ENCODE data around the gene DNAJC15.

Gene DNAJC15

GRCh38 chr13:43154839-43155238 is 131.5 kb downstream of the DNAJC15 start:
- TF ChIP-seq TAF1 (IDR thresholded peaks at IDR 0.05; ENCODE audit: borderline replicate concordance, insufficient read depth, low read length) (no peak), SIN3A (IDR thresholded peaks at IDR 0.05; ENCODE audit: borderline replicate concordance, insufficient read depth, low read length) (no peak), REST (IDR thresholded peaks at IDR 0.05; ENCODE audit: insufficient read depth in 1 of 2, low read depth in 2 of 2, low read length in 2 of 2) (no peak), POLR2AphosphoS5 (IDR thresholded peaks at IDR 0.05; ENCODE audit: low read depth, low read length) (no peak), FOXP2 (optimal IDR thresholded peaks at IDR 0.05; ENCODE audit: borderline replicate concordance, extremely low read depth, extremely low read length, insufficient read depth) (no peak)

- TF ChIP-seq FOXP2 (optimal IDR thresholded peaks at IDR 0.05; ENCODE audit: borderline replicate concordance, extremely low read depth, extremely low read length, insufficient read depth) (no peak), POLR2AphosphoS5 (IDR thresholded peaks at IDR 0.05; ENCODE audit: low read depth, low read length) (no peak), SIN3A (IDR thresholded peaks at IDR 0.05; ENCODE audit: borderline replicate concordance, insufficient read depth, low read length) (no peak), TAF1 (IDR thresholded peaks at IDR 0.05; ENCODE audit: borderline replicate concordance, insufficient read depth, low read length) (no peak), REST (IDR thresholded peaks at IDR 0.05; ENCODE audit: insufficient read depth in 1 of 2, low read depth in 2 of 2, low read length in 2 of 2) (no peak)
These were observed 133.5 kb downstream of the DNAJC15 start for GRCh38 chr13:43156916-43157315.

GRCh38 chr13:43157796-43158195 is 134.4 kb downstream of the DNAJC15 start:
- TF ChIP-seq FOXP2 (optimal IDR thresholded peaks at IDR 0.05; ENCODE audit: borderline replicate concordance, extremely low read depth, extremely low read length, insufficient read depth) = no peak
- TF ChIP-seq SIN3A (IDR thresholded peaks at IDR 0.05; ENCODE audit: borderline replicate concordance, insufficient read depth, low read length) = no peak
- no peak for TF ChIP-seq POLR2AphosphoS5 (IDR thresholded peaks at IDR 0.05; ENCODE audit: low read depth, low read length)
- TF ChIP-seq TAF1 (IDR thresholded peaks at IDR 0.05; ENCODE audit: borderline replicate concordance, insufficient read depth, low read length) = no peak
- no peak for TF ChIP-seq REST (IDR thresholded peaks at IDR 0.05; ENCODE audit: insufficient read depth in 1 of 2, low read depth in 2 of 2, low read length in 2 of 2)

- no peak for TF ChIP-seq REST (IDR thresholded peaks at IDR 0.05; ENCODE audit: insufficient read depth in 1 of 2, low read depth in 2 of 2, low read length in 2 of 2)
- TF ChIP-seq FOXP2 (optimal IDR thresholded peaks at IDR 0.05; ENCODE audit: borderline replicate concordance, extremely low read depth, extremely low read length, insufficient read depth) = no peak
- no peak for TF ChIP-seq SIN3A (IDR thresholded peaks at IDR 0.05; ENCODE audit: borderline replicate concordance, insufficient read depth, low read length)
- TF ChIP-seq POLR2AphosphoS5 (IDR thresholded peaks at IDR 0.05; ENCODE audit: low read depth, low read length) = no peak
- TF ChIP-seq TAF1 (IDR thresholded peaks at IDR 0.05; ENCODE audit: borderline replicate concordance, insufficient read depth, low read length) = no peak
These were observed 135.1 kb downstream of the DNAJC15 start for GRCh38 chr13:43158516-43158915.

- TF ChIP-seq TAF1 (IDR thresholded peaks at IDR 0.05; ENCODE audit: borderline replicate concordance, insufficient read depth, low read length) = no peak
- no peak for TF ChIP-seq SIN3A (IDR thresholded peaks at IDR 0.05; ENCODE audit: borderline replicate concordance, insufficient read depth, low read length)
- no peak for TF ChIP-seq FOXP2 (optimal IDR thresholded peaks at IDR 0.05; ENCODE audit: borderline replicate concordance, extremely low read depth, extremely low read length, insufficient read depth)
- no peak for TF ChIP-seq POLR2AphosphoS5 (IDR thresholded peaks at IDR 0.05; ENCODE audit: low read depth, low read length)
These were observed 135.7 kb downstream of the DNAJC15 start for GRCh38 chr13:43159026-43159461.
